ENCODE measurements around the gene SNAI3.

The SNAI3 gene

GRCh38 chr16:88649195-88649923, 36.9 kb downstream of the SNAI3 start:
- DNase-seq, result peak; percentile 73

GRCh38 chr16:88647178-88648070, 38.9 kb downstream of the SNAI3 start:
- DNase-seq, result no peak

- DNase-seq, result no peak
Observed at GRCh38 chr16:88646345-88647034, 39.8 kb downstream of the SNAI3 start.

- no peak for DNase-seq
Observed at GRCh38 chr16:88645941-88646340, 40.4 kb downstream of the SNAI3 start.

GRCh38 chr16:88645455-88645854, 40.9 kb downstream of the SNAI3 start:
- no peak for DNase-seq

- no peak for DNase-seq
Observed at GRCh38 chr16:88643644-88643932, 42.7 kb downstream of the SNAI3 start.

GRCh38 chr16:88642881-88643643, 43.2 kb downstream of the SNAI3 start:
- DNase-seq, result no peak

- no peak for DNase-seq
Observed at GRCh38 chr16:88640498-88641247, 45.6 kb downstream of the SNAI3 start.

- no peak for DNase-seq
Observed at GRCh38 chr16:88640039-88640495, 46.2 kb downstream of the SNAI3 start.

- no peak for DNase-seq
Observed at GRCh38 chr16:88639231-88640038, 46.9 kb downstream of the SNAI3 start.

- peak; percentile 18 for DNase-seq
Observed at GRCh38 chr16:88638323-88639230, 47.7 kb downstream of the SNAI3 start, which contains the start of gene IL17C. Gene IL17C (plus strand): TSS chr16:88638572. CDS start chr16:88638642, 70 bp downstream.

GRCh38 chr16:88636488-88637265, 49.6 kb downstream of the SNAI3 start:
- DNase-seq, result no peak

GRCh38 chr16:88635671-88636319, 50.5 kb downstream of the SNAI3 start:
- no peak for DNase-seq

- DNase-seq, result no peak
Observed at GRCh38 chr16:88634994-88635670, 51.2 kb downstream of the SNAI3 start.

GRCh38 chr16:88634141-88634993, 51.9 kb downstream of the SNAI3 start:
- no peak for DNase-seq

- DNase-seq, result no peak
Observed at GRCh38 chr16:88633684-88634140, 52.6 kb downstream of the SNAI3 start.

GRCh38 chr16:88632587-88632930, 53.7 kb downstream of the SNAI3 start:
- no peak for DNase-seq
